Measurements from ENCODE around the gene NTM. TPM values are rescaled to one million over a fixed set of nuclear protein-coding genes. Genes with fewer than 3 reads are reported as not detected.

NTM gene
- total RNA-seq, 4 donors from 2014 or later: 0.78 to 1.1 (median 0.88) TPM; not detected in 1

DNA sequence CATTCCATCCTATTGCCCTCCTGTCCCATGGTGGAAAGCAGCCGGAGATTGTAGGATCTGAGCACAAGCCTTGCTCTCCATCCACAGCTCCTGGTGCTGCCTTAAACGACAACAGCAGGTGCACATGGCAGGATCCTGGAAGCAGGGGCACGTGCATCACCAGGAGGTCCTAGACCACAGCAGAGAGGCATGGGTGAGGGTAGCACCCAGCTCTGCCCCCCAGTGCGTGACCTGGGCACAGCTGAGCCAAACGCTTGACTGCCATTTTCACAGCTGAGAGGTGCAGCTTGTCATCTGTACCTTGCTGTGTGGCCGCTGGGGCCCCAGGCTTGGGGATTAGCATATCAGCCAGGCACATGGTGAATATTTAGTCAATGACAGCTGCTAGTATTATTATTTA is 92.7 kb downstream of the NTM start:
- peaks cover 0 to 4% of the 10 kb centered on the region in 2 donors for H3K4me1 ChIP-seq
- H3K4me3 ChIP-seq (replicated peaks in 1 of 3): no peak overlapping the region
- intact Hi-C loops (cut with DNase I): no loop called here
- 87 to 90% methylated on average over 6 of the region's 6 CpGs for WGBS, 2 donors
- no peaks in the 10 kb centered on the region for H3K36me3 ChIP-seq
- TF ChIP-seq POLR2A (IDR thresholded peaks at IDR 0.05): no peak
- TF ChIP-seq, protein P1, sequence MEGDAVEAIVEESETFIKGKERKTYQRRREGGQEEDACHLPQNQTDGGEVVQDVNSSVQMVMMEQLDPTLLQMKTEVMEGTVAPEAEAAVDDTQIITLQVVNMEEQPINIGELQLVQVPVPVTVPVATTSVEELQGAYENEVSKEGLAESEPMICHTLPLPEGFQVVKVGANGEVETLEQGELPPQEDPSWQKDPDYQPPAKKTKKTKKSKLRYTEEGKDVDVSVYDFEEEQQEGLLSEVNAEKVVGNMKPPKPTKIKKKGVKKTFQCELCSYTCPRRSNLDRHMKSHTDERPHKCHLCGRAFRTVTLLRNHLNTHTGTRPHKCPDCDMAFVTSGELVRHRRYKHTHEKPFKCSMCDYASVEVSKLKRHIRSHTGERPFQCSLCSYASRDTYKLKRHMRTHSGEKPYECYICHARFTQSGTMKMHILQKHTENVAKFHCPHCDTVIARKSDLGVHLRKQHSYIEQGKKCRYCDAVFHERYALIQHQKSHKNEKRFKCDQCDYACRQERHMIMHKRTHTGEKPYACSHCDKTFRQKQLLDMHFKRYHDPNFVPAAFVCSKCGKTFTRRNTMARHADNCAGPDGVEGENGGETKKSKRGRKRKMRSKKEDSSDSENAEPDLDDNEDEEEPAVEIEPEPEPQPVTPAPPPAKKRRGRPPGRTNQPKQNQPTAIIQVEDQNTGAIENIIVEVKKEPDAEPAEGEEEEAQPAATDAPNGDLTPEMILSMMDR (IDR thresholded peaks at IDR 0.05): no peak
- no peaks in the 10 kb centered on the region for H3K27me3 ChIP-seq
- no peaks in the 10 kb centered on the region for H3K9me3 ChIP-seq
- H3K27ac ChIP-seq: no peak overlapping the region
- no peak for DNase-seq

DNA sequence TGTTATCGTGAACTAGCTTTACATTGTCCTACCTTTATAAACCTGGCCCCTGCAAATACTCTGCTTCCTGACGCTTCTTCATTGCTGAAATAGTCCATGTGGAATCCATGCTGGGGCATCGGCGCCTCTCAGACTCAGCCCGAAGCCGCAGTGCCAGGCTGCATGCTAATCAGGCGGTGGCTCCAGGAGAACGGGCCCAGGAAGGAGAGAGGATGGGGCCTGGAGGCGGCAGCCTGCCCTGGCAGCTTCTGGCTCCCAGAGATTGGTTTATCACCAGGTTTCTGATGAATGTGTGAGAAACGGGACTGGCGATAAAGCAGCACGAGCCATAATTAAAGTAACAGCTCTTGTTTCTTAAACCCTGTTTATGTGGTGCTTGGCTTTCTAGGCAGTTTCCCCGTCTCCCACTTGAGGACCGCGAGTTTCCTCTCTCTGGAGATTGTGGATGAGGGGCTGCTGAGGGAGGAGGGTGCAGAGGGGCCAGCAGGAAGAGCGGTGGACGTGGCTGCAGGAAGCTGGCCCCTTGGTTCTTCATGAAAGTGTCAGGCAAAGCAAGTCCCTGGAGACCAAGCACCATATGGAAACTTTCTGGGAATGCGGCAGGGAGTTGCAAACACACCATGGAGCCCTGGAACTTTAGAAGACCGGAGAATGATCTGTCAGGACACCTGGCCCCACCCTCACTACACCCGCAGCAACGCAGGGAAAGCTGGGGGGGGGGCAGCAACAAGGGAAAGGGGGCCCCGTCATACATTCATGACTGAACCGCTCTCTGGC is 93.4 kb downstream of the NTM start:
- Histone ChIP-seq H3K4me1 (no peaks in the 10 kb centered on the region), H3K9me3 (no peaks in the 10 kb centered on the region), H3K4me3 (replicated peaks in 1 of 3) (no peak overlapping the region), H3K27me3 (no peaks in the 10 kb centered on the region), H3K27ac (no peak overlapping the region), H3K36me3 (no peaks in the 10 kb centered on the region)
- intact Hi-C loops (cut with DNase I): no loop called here
- DNase-seq: no peak
- WGBS, 2 donors: 60 to 65% methylated on average over 23 of the region's 23 CpGs
- no peak for TF ChIP-seq POLR2A (IDR thresholded peaks at IDR 0.05)
- TF ChIP-seq, protein P1 (IDR thresholded peaks at IDR 0.05): no peak

DNA sequence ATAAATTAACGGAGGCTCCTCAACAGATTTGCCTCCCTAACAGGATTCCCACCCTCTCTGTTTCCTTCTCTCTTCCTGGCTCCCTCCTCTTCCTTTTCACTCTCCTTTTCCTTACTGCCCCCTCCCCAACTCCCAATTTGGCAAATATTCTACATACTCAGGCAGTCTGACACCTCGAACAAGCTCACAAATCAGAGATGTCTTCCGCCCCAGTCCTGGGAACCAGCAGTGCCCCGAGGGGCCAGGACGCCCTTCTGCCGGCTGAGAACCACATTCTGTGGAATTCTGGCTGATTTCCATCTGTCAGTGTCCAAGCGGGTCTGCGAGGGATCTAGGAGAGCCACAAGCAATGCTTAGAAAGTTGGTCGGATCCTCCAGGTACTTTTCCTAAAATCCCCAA is 94.0 kb downstream of the NTM start:
- Histone ChIP-seq H3K27me3 (no peaks in the 10 kb centered on the region), H3K4me1 (no peaks in the 10 kb centered on the region), H3K27ac (no peak overlapping the region), H3K9me3 (no peaks in the 10 kb centered on the region), H3K36me3 (no peaks in the 10 kb centered on the region), H3K4me3 (replicated peaks in 1 of 3) (no peak overlapping the region)
- TF ChIP-seq, protein P1 (IDR thresholded peaks at IDR 0.05): no peak
- no peak for TF ChIP-seq POLR2A (IDR thresholded peaks at IDR 0.05)
- intact Hi-C loops (cut with DNase I): no loop called here
- no peak for DNase-seq
- 62 to 69% methylated on average over 9 of the region's 9 CpGs for WGBS, 2 donors

DNA sequence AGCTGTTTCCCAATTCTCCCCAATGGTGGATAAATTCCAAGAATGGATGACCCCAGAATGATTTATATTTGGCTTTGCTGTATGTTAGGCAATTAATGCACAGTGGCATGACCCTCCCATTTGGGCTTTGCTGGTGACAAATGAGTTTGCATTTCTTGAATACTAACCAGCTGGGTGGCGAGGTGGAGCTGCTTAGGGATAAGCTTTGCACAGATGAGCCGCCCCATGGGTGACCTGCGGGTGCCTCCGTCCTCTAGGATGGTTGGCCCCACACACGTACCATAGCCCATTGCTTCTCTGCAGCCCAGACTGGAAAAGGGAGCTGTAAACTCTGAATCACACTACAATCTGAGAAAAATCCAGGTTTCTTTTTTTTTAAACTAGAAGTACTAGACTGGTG is 94.6 kb downstream of the NTM start:
- TF ChIP-seq, protein P1 (IDR thresholded peaks at IDR 0.05): no peak
- TF ChIP-seq POLR2A (IDR thresholded peaks at IDR 0.05): no peak
- Histone ChIP-seq H3K9me3 (no peaks in the 10 kb centered on the region), H3K4me1 (no peaks in the 10 kb centered on the region), H3K27me3 (no peaks in the 10 kb centered on the region), H3K36me3 (no peaks in the 10 kb centered on the region), H3K4me3 (replicated peaks in 1 of 3) (no peak overlapping the region), H3K27ac (no peak overlapping the region)
- DNase-seq: no peak
- intact Hi-C loops (cut with DNase I): no loop called here
- WGBS, 2 donors: 88 to 92% methylated on average over 1 to 5 of the region's 5 CpGs

DNA sequence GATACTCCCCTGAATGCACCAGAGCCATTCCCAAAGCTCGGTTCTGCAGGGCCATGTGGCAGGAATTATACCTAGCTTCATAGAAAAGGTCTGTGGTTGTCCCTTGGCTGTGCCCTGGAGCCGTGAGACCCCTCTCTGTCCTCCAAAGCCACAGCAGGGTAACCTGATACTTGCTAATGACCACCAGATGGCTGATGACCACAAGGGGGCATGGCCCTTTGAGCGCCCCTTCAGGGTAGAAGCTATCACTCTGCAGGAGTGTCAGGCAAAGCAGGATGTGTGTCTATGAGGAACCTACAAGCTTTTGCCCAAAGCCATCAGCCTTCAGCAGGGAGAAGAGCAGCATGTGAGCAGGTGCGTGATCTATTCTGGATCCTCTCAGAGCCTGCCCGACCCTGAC is 95.3 kb downstream of the NTM start:
- no peak for DNase-seq
- Histone ChIP-seq H3K4me1 (no peaks in the 10 kb centered on the region), H3K27ac (no peak overlapping the region), H3K36me3 (no peaks in the 10 kb centered on the region), H3K9me3 (no peaks in the 10 kb centered on the region), H3K4me3 (replicated peaks in 1 of 3) (no peak overlapping the region), H3K27me3 (no peaks in the 10 kb centered on the region)
- intact Hi-C loops (cut with DNase I): no loop called here
- TF ChIP-seq POLR2A (IDR thresholded peaks at IDR 0.05): no peak
- TF ChIP-seq, protein P1 (IDR thresholded peaks at IDR 0.05): no peak
- WGBS, 2 donors: 56 to 74% methylated on average over 5 of the region's 5 CpGs
